HS-5 (cell line): ENCODE measurements around the gene SNCAIP.
"Not testable (repeated sequence)": the region's sequence is repeated elsewhere in the genome, so short reads cannot be mapped to it uniquely, and the experiment has no call there.

Experiments used
- DNase-seq: peaks from one replicate; pipeline ENCODE4 v3.0.0-alpha.2; 2012; ENCODE audit warnings: low read depth

The SNCAIP gene

DNA sequence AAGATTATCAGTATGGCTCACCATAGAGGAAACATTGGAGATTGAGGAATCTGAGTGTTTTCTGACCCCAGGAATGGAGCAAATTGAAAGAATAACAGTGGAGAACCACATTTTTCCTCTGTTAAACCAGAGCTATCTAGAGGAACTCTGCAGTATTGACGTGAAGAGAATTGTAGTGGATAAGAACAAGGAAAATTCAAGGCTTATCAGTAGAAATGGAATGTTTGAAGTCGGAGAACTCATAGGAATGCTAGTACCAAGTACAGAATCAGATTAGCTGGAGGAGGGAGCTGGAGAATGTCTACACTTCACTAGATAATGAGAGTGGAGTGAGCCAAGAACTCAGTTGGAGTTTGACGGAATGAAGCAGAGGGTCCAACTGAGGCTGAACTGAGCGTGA lies 50.3 kb downstream of the SNCAIP start:
- DNase-seq: no peak

DNA sequence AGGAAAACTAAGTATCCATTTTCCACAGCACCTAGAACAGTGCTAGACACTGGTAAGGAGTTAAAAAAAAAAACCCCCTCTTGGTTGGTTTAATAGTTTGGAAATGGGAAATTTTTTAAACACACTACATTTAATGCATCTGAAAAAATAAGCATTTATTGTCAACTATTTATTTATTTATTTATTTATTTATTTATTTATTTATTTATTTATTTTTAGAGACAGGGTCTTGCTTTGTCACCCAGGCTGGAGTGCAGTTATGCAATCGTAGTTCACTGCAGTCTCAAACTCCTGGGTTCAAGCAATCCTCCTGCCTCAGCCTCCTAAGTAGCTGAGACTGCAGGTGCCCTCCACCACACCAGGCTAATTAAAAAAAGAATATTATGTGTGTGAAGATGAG lies 51.6 kb downstream of the SNCAIP start:
- no peak for DNase-seq

GRCh38 chr5:122366501-122366900 lies 54.5 kb downstream of the SNCAIP start:
- no peak for DNase-seq

DNA sequence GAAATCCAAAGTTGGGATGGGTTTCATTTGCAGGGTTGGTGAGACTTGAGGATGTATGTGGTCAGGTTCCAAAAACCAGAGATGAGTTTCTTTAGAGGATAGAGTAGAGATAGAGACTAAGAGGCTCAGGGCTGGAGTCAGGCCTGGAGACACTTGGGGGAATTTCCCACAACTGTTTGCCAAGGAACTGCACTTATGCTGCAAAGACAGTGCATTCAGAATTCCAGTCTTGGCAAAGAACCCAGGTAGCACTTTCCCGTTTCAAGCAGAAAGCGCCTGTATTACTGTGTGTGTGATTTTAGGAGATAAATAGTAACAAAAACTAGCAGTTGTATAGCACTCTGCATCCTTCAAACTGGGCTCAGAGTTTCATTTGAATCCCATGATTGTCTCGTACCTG lies 55.4 kb downstream of the SNCAIP start:
- no peak for DNase-seq

DNA sequence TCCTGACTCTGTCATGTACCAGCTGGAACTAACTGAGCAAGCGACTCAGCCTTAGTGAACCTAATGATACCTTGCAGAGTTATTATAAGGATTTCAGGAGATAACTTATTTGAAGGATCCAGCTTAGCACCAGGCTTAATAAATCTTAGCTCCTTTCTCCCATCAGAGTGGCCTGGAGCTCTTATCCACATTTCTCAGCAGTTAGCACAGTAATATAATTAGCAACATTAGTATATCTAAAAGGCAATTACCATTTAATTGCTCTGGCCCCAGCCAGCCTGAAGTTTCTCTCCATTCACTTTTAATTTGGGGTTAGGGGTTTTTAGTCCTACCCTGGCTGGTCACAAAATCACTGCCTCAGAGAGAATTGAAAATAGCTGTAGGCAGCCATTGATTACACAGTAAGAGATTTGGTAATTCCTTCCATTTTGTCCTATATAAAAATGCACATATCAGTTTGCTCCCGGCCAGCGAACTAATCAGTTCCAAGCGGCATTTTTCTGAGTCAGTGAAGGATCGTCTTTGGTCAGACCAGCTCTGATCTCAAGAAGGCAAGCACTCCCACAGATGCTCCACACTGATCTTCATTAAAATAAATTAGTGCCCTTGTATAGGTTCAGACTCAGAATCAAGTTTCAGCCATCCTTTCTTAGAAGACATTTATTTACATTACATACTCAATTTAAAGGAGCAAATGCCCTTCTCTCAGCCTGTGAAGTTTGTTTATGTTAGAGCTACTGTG lies 56.6 kb downstream of the SNCAIP start:
- no peak for DNase-seq

DNA sequence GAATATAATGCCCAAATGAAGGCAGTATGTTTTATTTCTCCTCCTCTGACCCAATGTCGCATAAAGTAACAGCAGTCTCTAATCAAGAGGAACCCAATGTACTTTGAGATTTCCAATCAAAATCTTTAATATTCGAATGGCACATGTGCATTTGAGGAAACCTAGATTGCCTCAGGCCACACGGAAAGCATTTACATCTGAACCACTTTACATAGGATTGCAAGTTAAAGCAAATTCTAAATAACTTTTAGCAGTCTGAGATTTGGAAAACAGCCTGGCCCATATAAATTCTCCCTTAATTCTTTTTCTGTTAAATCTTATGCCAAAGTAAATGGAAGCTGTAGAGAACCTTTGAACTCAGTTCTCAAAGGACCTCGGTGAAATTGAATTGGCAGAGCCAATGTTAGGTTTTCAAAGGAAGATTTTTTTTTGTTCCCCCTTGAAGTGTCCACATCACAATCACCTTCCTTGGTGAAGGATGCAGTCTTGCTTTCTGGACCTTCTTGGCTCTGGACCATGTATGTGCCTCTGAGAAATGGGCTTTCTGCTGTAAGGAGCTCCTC lies 57.3 kb downstream of the SNCAIP start:
- no peak for DNase-seq

DNA sequence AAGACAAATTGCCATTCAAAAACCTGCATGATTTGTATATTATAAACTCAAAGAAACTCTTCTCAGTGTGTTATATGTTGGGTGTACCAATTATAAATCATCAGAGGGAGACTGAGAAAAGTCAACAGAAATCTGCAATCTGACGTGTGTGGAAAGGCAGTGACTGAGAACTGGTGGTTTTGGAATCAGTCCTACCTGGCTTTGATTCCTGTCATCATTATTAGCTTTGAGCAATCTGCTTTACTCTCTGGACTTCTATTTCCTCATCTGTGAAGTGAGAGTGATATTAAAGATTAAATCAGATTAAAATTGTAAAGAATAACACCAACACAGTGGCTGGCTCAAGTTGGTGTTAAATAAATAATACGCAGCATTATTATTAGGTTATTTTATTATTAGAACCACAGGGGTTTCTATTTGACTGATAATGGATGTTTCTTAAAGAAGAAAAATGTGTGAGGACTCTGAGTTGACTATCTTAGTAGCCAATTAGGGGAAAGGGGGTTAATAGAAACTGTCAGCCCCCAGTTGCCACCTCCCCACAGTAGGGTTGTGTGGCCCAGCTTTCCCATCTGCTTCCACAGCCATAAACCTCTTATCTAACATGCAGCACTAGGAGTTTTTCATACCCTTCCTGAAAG lies 59.6 kb downstream of the SNCAIP start:
- no peak for DNase-seq

DNA sequence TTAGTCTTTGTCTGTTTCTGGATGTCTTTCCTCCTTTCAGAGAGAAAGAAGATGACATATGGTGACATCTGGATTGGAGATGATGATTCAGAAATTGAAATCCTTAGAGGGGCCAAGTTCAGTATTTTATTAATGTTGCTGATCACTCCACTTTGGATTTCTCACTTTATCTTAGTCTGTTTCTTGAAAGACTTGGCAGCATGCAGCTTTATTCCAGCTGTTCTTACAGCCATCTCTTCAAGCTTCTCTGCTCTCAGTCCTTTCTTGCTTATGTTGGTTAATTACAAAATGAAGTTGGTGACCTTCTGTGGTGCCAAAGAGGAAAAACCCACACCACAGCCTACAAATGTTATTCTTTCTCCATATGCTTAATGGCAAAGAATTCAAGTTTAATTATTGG lies 62.1 kb downstream of the SNCAIP start:
- no peak for DNase-seq

DNA sequence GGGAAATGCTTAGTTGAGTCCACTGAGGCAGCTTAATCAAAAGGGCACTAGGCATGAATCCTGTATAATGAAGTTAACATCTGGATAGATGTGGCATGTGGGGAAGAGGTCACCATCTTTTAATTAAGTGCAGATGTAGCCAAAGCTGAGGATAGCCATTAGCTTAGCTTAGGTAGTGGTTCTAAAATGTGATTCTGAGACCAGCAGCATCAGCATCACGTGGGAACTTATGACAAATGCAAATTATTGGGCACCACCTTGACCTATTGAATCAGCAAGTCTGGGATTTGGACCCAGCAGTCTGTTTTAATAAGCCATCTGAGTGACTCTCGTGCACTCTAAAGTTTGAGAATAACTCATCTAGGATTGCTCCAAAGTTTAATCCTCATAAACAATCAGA lies 63.8 kb downstream of the SNCAIP start:
- DNase-seq: no peak

DNA sequence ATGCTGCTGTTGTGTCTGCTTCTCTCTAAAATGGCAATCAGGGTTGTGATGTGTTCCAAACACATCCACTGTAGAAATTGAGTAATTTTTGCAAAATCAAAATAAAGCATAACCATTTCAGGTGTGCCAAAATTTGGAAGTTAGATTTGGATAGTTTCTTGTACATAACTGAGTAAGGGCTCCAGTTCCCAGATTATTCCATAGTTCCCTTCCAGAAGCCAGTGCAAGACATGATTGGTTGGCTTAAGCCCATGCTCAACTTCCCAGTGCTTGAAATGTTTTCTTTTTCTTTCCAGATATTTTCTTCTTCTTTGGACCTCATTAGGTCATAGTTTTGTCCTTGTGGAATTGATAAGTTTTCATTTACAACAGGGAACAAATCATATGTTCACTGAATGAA lies 64.2 kb downstream of the SNCAIP start:
- no peak for DNase-seq

GRCh38 chr5:122377026-122377425 lies 65.0 kb downstream of the SNCAIP start:
- DNase-seq: no peak

- not testable (repeated sequence) for DNase-seq
These were observed 70.9 kb downstream of the SNCAIP start for GRCh38 chr5:122382938-122383337.

DNA sequence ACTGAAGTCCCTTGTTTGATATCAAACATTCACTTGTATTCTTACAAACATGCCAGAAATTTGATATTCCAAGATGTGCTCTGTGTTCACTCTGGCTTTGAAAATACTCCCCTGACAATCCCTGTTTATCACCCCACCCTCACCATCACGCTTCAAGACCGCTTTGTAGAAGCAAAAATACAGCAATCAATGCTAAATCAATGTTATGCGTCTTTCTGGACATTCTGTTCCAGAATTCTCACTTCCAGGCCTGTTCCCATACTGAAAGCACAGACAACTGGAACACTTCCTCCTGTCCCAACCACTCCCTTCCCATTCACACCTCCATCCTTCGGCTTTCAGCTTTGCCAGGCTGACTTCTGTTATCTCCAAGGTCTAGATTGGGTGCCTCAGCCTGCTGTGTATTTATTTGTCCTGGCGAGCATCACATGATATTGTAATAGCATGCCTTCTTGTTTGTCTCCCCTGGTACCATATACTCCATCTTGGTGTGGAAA lies 72.8 kb downstream of the SNCAIP start:
- no peak for DNase-seq

DNA sequence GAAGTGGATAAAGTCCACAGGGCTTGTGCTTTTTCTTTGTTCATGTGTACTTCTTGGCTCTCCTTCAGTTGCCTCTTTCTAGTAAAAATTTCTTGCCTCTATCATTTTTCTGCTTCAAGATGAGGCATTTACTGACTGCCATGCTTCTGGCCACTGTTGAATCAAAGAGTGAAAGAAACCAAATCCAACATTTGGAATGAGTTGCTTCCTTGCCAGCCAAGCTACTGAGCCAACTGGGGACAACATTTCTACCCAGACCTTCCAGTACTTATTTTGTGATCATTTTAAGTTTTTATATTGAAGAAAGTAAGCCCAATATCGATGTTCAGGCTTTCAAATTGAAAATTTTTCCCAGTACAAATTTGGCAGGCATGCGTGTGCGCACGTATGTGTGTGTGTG lies 73.2 kb downstream of the SNCAIP start:
- DNase-seq: no peak

GRCh38 chr5:122385808-122386207 lies 73.8 kb downstream of the SNCAIP start:
- DNase-seq: no peak

GRCh38 chr5:122390154-122390553 lies 78.1 kb downstream of the SNCAIP start:
- no peak for DNase-seq

GRCh38 chr5:122390694-122391093 lies 78.7 kb downstream of the SNCAIP start:
- DNase-seq: no peak

- no peak for DNase-seq
These were observed 79.6 kb downstream of the SNCAIP start for GRCh38 chr5:122391621-122392020.

GRCh38 chr5:122392224-122392623 lies 80.2 kb downstream of the SNCAIP start:
- no peak for DNase-seq

DNA sequence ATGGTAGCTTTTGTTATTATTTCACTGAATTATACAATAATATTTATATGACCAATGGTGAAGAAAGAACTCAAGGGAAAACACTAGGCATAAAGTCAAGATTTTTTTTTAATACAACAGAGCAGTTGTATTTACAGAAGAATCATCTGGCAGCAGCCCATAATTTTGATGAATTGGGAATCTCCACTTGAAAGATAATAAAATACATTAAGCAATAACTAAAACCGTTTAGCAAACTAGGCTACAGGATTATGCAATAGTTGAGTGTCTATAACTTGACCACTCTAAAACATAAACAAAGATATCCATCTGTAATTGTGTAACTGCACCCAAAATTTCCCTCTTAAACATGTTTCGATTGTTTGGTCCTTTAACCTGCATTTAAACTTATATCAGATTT lies 80.8 kb downstream of the SNCAIP start:
- no peak for DNase-seq

DNA sequence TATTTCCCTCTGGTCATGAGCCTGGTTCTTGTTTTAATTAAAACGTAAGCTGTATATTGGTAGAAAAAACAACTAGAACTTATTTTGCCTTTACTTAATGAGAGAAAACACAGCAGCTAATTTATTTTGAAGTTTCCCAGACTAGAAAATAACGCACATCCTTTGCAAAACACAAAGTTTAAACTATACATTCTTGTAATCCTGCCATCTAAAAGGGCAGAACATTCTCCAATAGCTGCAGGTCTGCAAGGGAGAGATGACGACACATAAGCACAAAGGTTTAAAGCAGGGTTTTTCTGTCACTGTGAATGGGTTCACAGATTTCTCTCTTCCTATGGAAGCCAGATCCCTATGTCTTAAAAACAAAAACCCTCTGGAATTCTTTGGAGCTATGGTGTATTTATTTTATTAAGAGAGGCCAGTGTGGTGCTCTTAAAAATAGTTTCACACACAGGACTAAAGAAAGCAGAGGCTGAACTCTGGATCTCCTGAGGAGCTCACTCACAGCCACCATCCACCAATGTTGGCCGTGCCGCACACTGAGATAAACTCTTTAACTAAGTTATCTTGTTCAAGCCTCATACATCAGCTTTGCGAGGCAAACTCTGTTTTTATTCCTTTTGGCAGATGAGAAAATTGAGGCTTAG lies 82.4 kb downstream of the SNCAIP start:
- no peak for DNase-seq

DNA sequence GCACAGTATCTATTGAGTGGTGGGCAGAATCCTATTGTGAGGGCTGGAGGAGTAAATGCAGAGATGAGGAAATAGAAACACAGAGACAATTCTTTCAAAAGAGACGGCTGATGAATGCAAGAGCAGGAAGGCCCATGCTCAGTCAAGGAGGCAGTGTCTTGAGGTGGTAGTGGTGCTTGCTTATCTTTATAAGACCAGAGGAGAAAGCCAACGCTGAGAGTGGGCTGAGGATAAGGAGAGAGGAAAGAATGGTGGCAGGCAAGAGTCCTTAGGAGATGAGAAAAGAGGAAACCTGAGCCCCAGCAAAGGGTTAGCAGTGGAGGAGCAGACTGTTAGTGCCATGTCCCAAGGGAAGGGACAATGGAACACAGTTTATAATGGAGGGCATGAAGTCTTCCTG lies 86.0 kb downstream of the SNCAIP start:
- no peak for DNase-seq

- DNase-seq: no peak
These were observed 88.3 kb downstream of the SNCAIP start for GRCh38 chr5:122400341-122400740.
